Caco-2 (cell line): Measurements from ENCODE around the gene ENHO. TPM values are rescaled to one million over a fixed set of nuclear protein-coding genes. Genes with fewer than 3 reads are reported as not detected.
A peak's percentile ranks its signal among the peaks of the same experiment; 100 is the strongest.

Experiments used
- BruUV-seq: library from RNA; stranded (reverse); fragments of 400-500 nt; replicated peaks from 2 replicates; lab custom pipeline; 2021; lab: Mats Ljungman, UMichigan
- CTCF ChIA-PET: fragments of 300-600 bp; sonication (Branson Sonifier 250); formaldehyde crosslinking; loops from one replicate; lab custom pipeline; 2022; ENCODE audit warnings: antibody characterized with exemption; lab: Charles Lee
- POLR2A ChIA-PET: fragments of 300-600 bp; sonication (Branson Sonifier 250); formaldehyde crosslinking; loops from one replicate; lab custom pipeline; 2022; ENCODE audit warnings: antibody characterized with exemption; lab: Charles Lee
- DNase-seq, 2 experiments: peaks; one replicate each; pipeline versions ENCODE4 v3.0.0 to v3.0.0-alpha.2; 2020 to 2022
- H3K27me3 ChIP-seq: replicated peaks from 2 replicates; pipeline ENCODE4 v1.6.0; 2011; ENCODE audit warnings: low read length; ENCODE audit not compliant: control insufficient read depth, insufficient read depth
- H3K36me3 ChIP-seq: 2 replicates; pipeline ENCODE4 v1.5.1; 2011; ENCODE audit warnings: low read length; ENCODE audit not compliant: control insufficient read depth, insufficient read depth
- H3K4me1 ChIP-seq: fragments of 250-450 bp; sonication (Bioruptor Pico); 2 replicates; pipeline ENCODE4 v1.5.1; 2020; ENCODE audit warnings: mild to moderate bottlenecking
- H3K4me3 ChIP-seq: 2 replicates; pipeline ENCODE4 v1.5.1; 2011; ENCODE audit warnings: low read depth, mild to moderate bottlenecking, control low read depth, low read length
- H3K9me3 ChIP-seq: fragments of 250-450 bp; sonication (Bioruptor Pico); 2 replicates; pipeline ENCODE4 v1.5.1; 2020; ENCODE audit warnings: mild to moderate bottlenecking, moderate library complexity
- H3K27ac Mint-ChIP-seq: one replicate; pipeline ENCODE4 v1.8.0; 2022; ENCODE audit warnings: mixed read lengths; ENCODE audit not compliant: unreplicated experiment
- H3K27me3 Mint-ChIP-seq: one replicate; pipeline ENCODE4 v1.8.0; 2022; ENCODE audit warnings: mixed read lengths; ENCODE audit not compliant: insufficient read depth, unreplicated experiment
- H3K36me3 Mint-ChIP-seq: one replicate; pipeline ENCODE4 v1.8.0; 2022; ENCODE audit warnings: mild to moderate bottlenecking, mixed read lengths; ENCODE audit not compliant: insufficient read depth, unreplicated experiment
- H3K4me1 Mint-ChIP-seq: one replicate; pipeline ENCODE4 v1.8.0; 2022; ENCODE audit warnings: low read depth, mixed read lengths; ENCODE audit not compliant: unreplicated experiment
- H3K4me3 Mint-ChIP-seq: one replicate; pipeline ENCODE4 v1.8.0; 2022; ENCODE audit warnings: mild to moderate bottlenecking, moderate library complexity, mixed read lengths; ENCODE audit not compliant: unreplicated experiment
- H3K9me3 Mint-ChIP-seq: one replicate; pipeline ENCODE4 v1.8.0; 2022; ENCODE audit warnings: mixed read lengths; ENCODE audit not compliant: unreplicated experiment
- CTCF ChIP-seq, 2 experiments: fragments of 200-600 bp in 1 of 2; IDR thresholded peaks; 1 replicate in 1 of 2; 2 replicates in 1 of 2; pipeline versions ENCODE4 v1.5.1 to v1.8.0; 2011 to 2022; ENCODE audit warnings: antibody characterized with exemption in 1 of 2, control low read depth in 1 of 2, inconsistent platforms in 1 of 2, low read depth in 1 of 2, low read length in 1 of 2, mild to moderate bottlenecking in 1 of 2, moderate library complexity in 1 of 2; ENCODE audit not compliant: insufficient read depth in 1 of 2, severe bottlenecking in 1 of 2, unreplicated experiment in 1 of 2
- intact Hi-C: fragments of 100-400 bp; cut with micrococcal nuclease; formaldehyde crosslinking; loops from one replicate; pipeline ENCODE4 v1.10.0; 2022; ENCODE audit not compliant: unreplicated experiment
- total RNA-seq: library from RNA; stranded (reverse); gene quantifications from 2 replicates; pipeline ENCODE4 v1.2.3, GENCODE V29; 2022

ENHO gene
- total RNA-seq, 1 experiment from 2014 or later, result 2.1 TPM

DNA sequence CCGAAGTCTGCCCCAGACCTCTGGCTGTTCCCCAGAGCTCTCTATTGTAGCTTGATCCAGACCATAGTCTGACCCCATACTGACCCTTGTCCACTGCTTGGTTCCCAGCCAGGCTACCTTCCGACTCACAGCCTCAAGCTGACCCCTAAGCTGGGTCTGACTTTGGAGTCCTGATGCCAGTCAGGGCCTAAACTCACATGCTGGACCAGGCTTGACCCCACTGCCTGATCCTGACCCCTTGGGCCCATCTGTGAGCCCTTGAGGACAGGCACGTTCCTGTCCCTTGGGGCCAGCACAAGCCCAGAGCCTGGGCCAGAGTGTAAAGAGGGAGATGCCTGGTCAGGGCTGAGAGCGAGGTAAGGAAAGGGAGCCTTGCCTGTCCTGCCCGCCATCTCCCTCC, 32.7 kb upstream of the ENHO start:
- H3K4me3 ChIP-seq, result no peak overlapping the region
- H3K27me3 Mint-ChIP-seq, result no peaks in the 10 kb centered on the region
- no peaks in the 10 kb centered on the region for H3K36me3 Mint-ChIP-seq
- no peak overlapping the region for H3K27ac Mint-ChIP-seq
- no peaks in the 10 kb centered on the region for H3K4me1 Mint-ChIP-seq
- no peaks in the 10 kb centered on the region for H3K9me3 ChIP-seq
- ChIA-PET POLR2A (interaction anchor here (0.5 kb wide), 1 partner anchor 1254 kb away, joined by 3 read pairs; no protein-coding TSS in a partner anchor), CTCF (no interaction called here)
- no peaks in the 10 kb centered on the region for H3K36me3 ChIP-seq
- no peaks in the 10 kb centered on the region; the same call in none of the 2 replicates for H3K27me3 ChIP-seq
- no TSS peak for BruUV-seq
- intact Hi-C loops, result no loop called here
- no peak for DNase-seq
- no peaks in the 10 kb centered on the region for H3K9me3 Mint-ChIP-seq
- no peak overlapping the region for H3K4me3 Mint-ChIP-seq
- TF ChIP-seq CTCF (IDR thresholded peaks at IDR 0.05; ENCODE audit: insufficient read depth in 1 of 2, low read depth in 1 of 2, low read length in 1 of 2, severe bottlenecking in 1 of 2, unreplicated experiment in 1 of 2), result no peak
- H3K4me1 ChIP-seq, result no peaks in the 10 kb centered on the region

GRCh38 chr9:34555002-34555348, 32.2 kb upstream of the ENHO start:
- no peaks in the 10 kb centered on the region for H3K9me3 Mint-ChIP-seq

GRCh38 chr9:34554211-34555001, 31.6 kb upstream of the ENHO start:
- intact Hi-C loops, result no loop called here
- Mint-ChIP-seq H3K4me3 (no peak overlapping the region), H3K27me3 (no peaks in the 10 kb centered on the region), H3K36me3 (no peaks in the 10 kb centered on the region), H3K27ac (no peak overlapping the region), H3K4me1 (no peaks in the 10 kb centered on the region), H3K9me3 (no peaks in the 10 kb centered on the region)
- Histone ChIP-seq H3K4me3 (no peak overlapping the region), H3K4me1 (no peaks in the 10 kb centered on the region), H3K9me3 (no peaks in the 10 kb centered on the region), H3K36me3 (no peaks in the 10 kb centered on the region), H3K27me3 (no peaks in the 10 kb centered on the region; the same call in none of the 2 replicates)
- CTCF ChIA-PET, result no interaction called here
- DNase-seq, result peak; percentile 12 to 14
- POLR2A ChIA-PET, result interaction anchor here (0.6 kb wide), 1 partner anchor 140 kb away, joined by 3 read pairs; no protein-coding TSS in a partner anchor
- no peak for TF ChIP-seq CTCF (IDR thresholded peaks at IDR 0.05; ENCODE audit: insufficient read depth in 1 of 2, low read depth in 1 of 2, low read length in 1 of 2, severe bottlenecking in 1 of 2, unreplicated experiment in 1 of 2)
- no TSS peak for BruUV-seq

More at GRCh38 chr9:34555002-34555348, 32.2 kb upstream of the ENHO start:
- no peak for DNase-seq
- H3K27me3 ChIP-seq, result no peaks in the 10 kb centered on the region; the same call in none of the 2 replicates
- ChIA-PET CTCF (no interaction called here), POLR2A (interaction anchor here (0.5 to 0.6 kb wide), 2 partner anchors 141 to 1254 kb away, joined by 3 read pairs; no protein-coding TSS in a partner anchor)
- no peaks in the 10 kb centered on the region for H3K4me1 ChIP-seq
- no peaks in the 10 kb centered on the region for H3K36me3 Mint-ChIP-seq
- no peak for TF ChIP-seq CTCF (IDR thresholded peaks at IDR 0.05; ENCODE audit: insufficient read depth in 1 of 2, low read depth in 1 of 2, low read length in 1 of 2, severe bottlenecking in 1 of 2, unreplicated experiment in 1 of 2)
- no peaks in the 10 kb centered on the region for H3K9me3 ChIP-seq
- H3K4me1 Mint-ChIP-seq, result no peaks in the 10 kb centered on the region
- H3K4me3 ChIP-seq, result no peak overlapping the region
- no peak overlapping the region for H3K4me3 Mint-ChIP-seq
- H3K27ac Mint-ChIP-seq, result no peak overlapping the region
- no TSS peak for BruUV-seq
- intact Hi-C loops, result no loop called here
- no peaks in the 10 kb centered on the region for H3K36me3 ChIP-seq
- H3K27me3 Mint-ChIP-seq, result no peaks in the 10 kb centered on the region
